Endodermal cell (in vitro differentiated cells): Measurements from ENCODE around the gene ATP1A2. TPM values are rescaled to one million over a fixed set of nuclear protein-coding genes. Genes with fewer than 3 reads are reported as not detected.
A peak's percentile ranks its signal among the peaks of the same experiment; 100 is the strongest.

Experiments
- DNase-seq: peaks from one replicate; pipeline ENCODE4 v3.0.0-alpha.2; 2017
- H3K27ac ChIP-seq: 2 replicates; pipeline ENCODE4 v1.5.1; 2013; ENCODE audit warnings: mild to moderate bottlenecking, low read depth, low read length, moderate library complexity
- H3K27me3 ChIP-seq: 2 replicates; pipeline ENCODE4 v1.6.1; 2013; ENCODE audit warnings: mild to moderate bottlenecking, low read length, moderate library complexity; ENCODE audit not compliant: insufficient read depth, control insufficient read depth, poor library complexity, severe bottlenecking
- H3K36me3 ChIP-seq: 2 replicates; pipeline ENCODE4 v1.7.0; 2013; ENCODE audit warnings: mild to moderate bottlenecking, low read length, moderate library complexity; ENCODE audit not compliant: control insufficient read depth, insufficient read depth
- H3K4me1 ChIP-seq: one replicate; pipeline ENCODE4 v1.7.0; 2013; ENCODE audit warnings: low read length; ENCODE audit not compliant: control insufficient read depth, insufficient read depth
- H3K4me3 ChIP-seq: 2 replicates; pipeline ENCODE4 v1.5.1; 2013; ENCODE audit warnings: mild to moderate bottlenecking, low read length, moderate library complexity
- H3K9ac ChIP-seq: 2 replicates; pipeline ENCODE4 v1.6.1; 2013; ENCODE audit warnings: mild to moderate bottlenecking, low read length, moderate library complexity; ENCODE audit not compliant: poor library complexity, severe bottlenecking; ENCODE audit errors: extremely low read depth
- H3K9me3 ChIP-seq: 2 replicates; pipeline ENCODE4 v1.6.1; 2013; ENCODE audit warnings: mild to moderate bottlenecking, low read length, moderate library complexity; ENCODE audit not compliant: control insufficient read depth
- H3K27ac Mint-ChIP-seq: 2 replicates; pipeline ENCODE4 v1.8.0; 2020; ENCODE audit warnings: mixed read lengths
- H3K27me3 Mint-ChIP-seq: 2 replicates; pipeline ENCODE4 v1.8.0; 2021; ENCODE audit warnings: mild to moderate bottlenecking, mixed read lengths; ENCODE audit not compliant: insufficient read depth
- H3K36me3 Mint-ChIP-seq: 2 replicates; pipeline ENCODE4 v1.8.0; 2020; ENCODE audit warnings: low read depth, mixed read lengths
- H3K4me1 Mint-ChIP-seq: 2 replicates; pipeline ENCODE4 v1.8.0; 2020; ENCODE audit warnings: mixed read lengths
- H3K4me3 Mint-ChIP-seq: 2 replicates; pipeline ENCODE4 v1.8.0; 2020; ENCODE audit warnings: mild to moderate bottlenecking, moderate library complexity, mixed read lengths
- H3K9me3 Mint-ChIP-seq: 2 replicates; pipeline ENCODE4 v1.8.0; 2020; ENCODE audit warnings: mild to moderate bottlenecking, mixed read lengths
- WGBS, 2 experiments: methylation state at CpG; one replicate each; pipeline versions ENCODE4 v1.1.5 to v1.1.7; 2013; ENCODE audit warnings: missing lambda C conversion rate in 2 of 2, mixed read lengths in 1 of 2; ENCODE audit not compliant: insufficient coverage in 1 of 2, insufficient read length in 1 of 2; 5-methylcytosine and 5-hydroxymethylcytosine counted together
- total RNA-seq, 2 donors: library from RNA; stranded (reverse); fragmentation: NEBNext Ultra II Directional in 1 of 2; extraction: Animal tissue kit (Norgen Biotek cat#: 25700) in 1 of 2; gene quantifications; 2 replicates in 1 of 2; 3 replicates in 1 of 2; pipeline ENCODE4 v1.2.1, GENCODE V29; 2021
- TF ChIP-seq, protein P1 (sequence below): fragments of 200-600 bp; sonication (generic); conservative IDR thresholded peaks from 2 replicates; pipeline ENCODE4 v1.5.0; 2021; ENCODE audit warnings: antibody characterized with exemption, mild to moderate bottlenecking

ATP1A2 gene
- total RNA-seq, 2 donors from 2014 or later: 3.0 to 3.2 TPM

DNA sequence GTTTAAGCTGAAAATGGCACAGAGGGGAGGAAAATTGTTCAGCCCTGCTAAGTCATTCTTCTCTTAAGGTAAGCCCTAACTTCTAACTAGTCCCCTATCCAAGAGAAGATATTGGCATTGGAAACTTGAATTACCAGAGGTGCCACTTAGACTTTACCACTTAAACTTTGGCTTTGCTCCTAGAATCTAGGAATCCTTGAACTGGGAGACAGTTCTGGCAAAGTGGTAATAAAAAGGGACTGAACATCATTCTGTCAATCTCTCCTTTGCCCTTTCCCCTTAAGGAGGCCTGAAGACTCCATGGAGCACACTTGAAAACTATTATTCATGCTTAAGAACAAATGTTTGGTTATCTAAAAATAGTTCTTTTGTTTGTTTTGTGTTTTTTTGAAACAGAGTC, 44.3 kb downstream of the ATP1A2 start:
- H3K27ac Mint-ChIP-seq: no peak overlapping the region

DNA sequence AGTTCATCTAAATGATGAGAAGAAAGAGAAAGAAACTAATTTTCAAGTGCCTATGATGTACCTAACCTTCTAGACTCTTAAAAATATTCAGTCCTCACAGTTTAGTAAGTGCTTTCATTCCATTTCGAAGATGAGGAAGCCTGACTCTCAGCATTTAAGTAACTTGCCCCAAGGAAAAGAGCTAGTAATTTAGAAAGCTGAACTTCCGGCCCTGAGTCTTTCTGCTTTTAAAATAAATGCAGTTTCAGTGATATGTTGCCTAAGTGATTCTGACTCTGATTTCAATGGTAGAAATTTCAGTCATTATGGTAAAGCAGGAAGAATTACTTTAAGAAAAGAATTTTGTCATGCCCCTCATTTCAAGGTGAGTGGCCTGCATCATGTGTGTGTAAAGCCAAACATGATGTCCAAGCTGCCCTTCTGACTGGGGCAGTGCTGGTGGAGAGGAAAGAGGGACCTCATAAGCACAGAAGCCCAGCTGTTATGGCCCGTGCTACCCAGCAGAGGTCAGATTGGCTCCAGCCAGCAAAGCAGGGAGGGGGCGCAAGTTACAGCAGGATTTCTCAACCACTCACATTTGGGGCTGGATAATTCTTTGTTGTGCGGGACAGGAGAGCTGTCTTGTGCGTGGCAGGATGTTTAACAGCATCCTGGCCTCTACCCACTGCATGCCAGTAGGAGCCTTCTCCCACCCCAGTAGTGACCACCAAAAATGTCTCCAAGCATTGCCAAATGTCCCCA, 46.6 kb downstream of the ATP1A2 start:
- no peaks in the 10 kb centered on the region for H3K27me3 Mint-ChIP-seq
- Histone ChIP-seq H3K36me3 (no peaks in the 10 kb centered on the region), H3K27me3 (no peaks in the 10 kb centered on the region), H3K27ac (no peak overlapping the region), H3K4me3 (no peak overlapping the region), H3K4me1 (no peaks in the 10 kb centered on the region), H3K9ac (no peak overlapping the region), H3K9me3 (no peaks in the 10 kb centered on the region)
- WGBS, 2 experiments: 50 to 90% methylated on average over 2 to 6 of the region's 6 CpGs
- H3K9me3 Mint-ChIP-seq: no peaks in the 10 kb centered on the region
- TF ChIP-seq, protein P1, sequence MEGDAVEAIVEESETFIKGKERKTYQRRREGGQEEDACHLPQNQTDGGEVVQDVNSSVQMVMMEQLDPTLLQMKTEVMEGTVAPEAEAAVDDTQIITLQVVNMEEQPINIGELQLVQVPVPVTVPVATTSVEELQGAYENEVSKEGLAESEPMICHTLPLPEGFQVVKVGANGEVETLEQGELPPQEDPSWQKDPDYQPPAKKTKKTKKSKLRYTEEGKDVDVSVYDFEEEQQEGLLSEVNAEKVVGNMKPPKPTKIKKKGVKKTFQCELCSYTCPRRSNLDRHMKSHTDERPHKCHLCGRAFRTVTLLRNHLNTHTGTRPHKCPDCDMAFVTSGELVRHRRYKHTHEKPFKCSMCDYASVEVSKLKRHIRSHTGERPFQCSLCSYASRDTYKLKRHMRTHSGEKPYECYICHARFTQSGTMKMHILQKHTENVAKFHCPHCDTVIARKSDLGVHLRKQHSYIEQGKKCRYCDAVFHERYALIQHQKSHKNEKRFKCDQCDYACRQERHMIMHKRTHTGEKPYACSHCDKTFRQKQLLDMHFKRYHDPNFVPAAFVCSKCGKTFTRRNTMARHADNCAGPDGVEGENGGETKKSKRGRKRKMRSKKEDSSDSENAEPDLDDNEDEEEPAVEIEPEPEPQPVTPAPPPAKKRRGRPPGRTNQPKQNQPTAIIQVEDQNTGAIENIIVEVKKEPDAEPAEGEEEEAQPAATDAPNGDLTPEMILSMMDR: peak; percentile 83
- no peak overlapping the region for H3K27ac Mint-ChIP-seq
- H3K4me3 Mint-ChIP-seq: no peak overlapping the region
- no peaks in the 10 kb centered on the region for H3K36me3 Mint-ChIP-seq
- H3K4me1 Mint-ChIP-seq: peaks cover 13% of the 10 kb centered on the region
- peak; percentile 88 for DNase-seq

More for the DNA sequence above, 44.3 kb downstream of the ATP1A2 start:
- Mint-ChIP-seq H3K27me3 (no peaks in the 10 kb centered on the region), H3K36me3 (no peaks in the 10 kb centered on the region), H3K4me3 (no peak overlapping the region), H3K9me3 (no peaks in the 10 kb centered on the region), H3K4me1 (peaks cover 10% of the 10 kb centered on the region)
- no peaks in the 10 kb centered on the region for H3K9me3 ChIP-seq
- no peak overlapping the region for H3K4me3 ChIP-seq
- no peak overlapping the region for H3K27ac ChIP-seq
- TF ChIP-seq, protein P1: no peak
- no peaks in the 10 kb centered on the region for H3K36me3 ChIP-seq
- H3K27me3 ChIP-seq: no peaks in the 10 kb centered on the region
- no peak overlapping the region for H3K9ac ChIP-seq
- no peaks in the 10 kb centered on the region for H3K4me1 ChIP-seq
- DNase-seq: no peak

DNA sequence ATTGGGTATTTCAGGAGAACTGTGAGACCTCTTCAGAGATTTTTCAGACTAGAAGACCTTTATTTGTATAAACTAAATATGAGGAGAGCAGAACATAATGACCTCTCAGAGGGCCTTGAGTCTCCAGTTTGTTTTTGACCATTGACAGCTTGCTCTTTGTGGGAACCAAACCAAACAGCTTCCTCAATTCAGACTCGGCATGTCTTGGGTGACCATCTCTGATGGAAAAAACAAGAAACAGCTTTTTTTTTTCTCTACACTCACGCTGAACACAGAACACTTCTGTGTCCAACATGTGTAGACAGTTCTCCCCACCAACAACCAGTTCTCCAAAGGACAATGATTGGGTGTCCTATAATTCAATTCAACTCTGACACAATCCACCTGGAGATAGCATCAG, 47.4 kb downstream of the ATP1A2 start:
- WGBS, 2 experiments: 87 to 100% methylated on average over 1 to 2 of the region's 2 CpGs
- H3K4me3 Mint-ChIP-seq: no peak overlapping the region
- H3K9me3 ChIP-seq: no peaks in the 10 kb centered on the region
- H3K4me1 Mint-ChIP-seq: peaks cover 15% of the 10 kb centered on the region
- no peaks in the 10 kb centered on the region for H3K4me1 ChIP-seq
- H3K9me3 Mint-ChIP-seq: no peaks in the 10 kb centered on the region
- H3K27ac ChIP-seq: no peak overlapping the region
- no peak overlapping the region for H3K27ac Mint-ChIP-seq
- DNase-seq: no peak
- H3K36me3 ChIP-seq: no peaks in the 10 kb centered on the region
- H3K36me3 Mint-ChIP-seq: no peaks in the 10 kb centered on the region
- H3K27me3 Mint-ChIP-seq: no peaks in the 10 kb centered on the region
- H3K27me3 ChIP-seq: no peaks in the 10 kb centered on the region
- TF ChIP-seq, protein P1: no peak
- H3K9ac ChIP-seq: no peak overlapping the region
- H3K4me3 ChIP-seq: no peak overlapping the region
